AG09319 (cell line): ENCODE measurements around the gene CCK.

Experiments
- DNase-seq: peaks from one replicate; pipeline ENCODE4 v3.0.0-alpha.2; 2010; ENCODE audit warnings: low read depth; ENCODE audit errors: extremely low read depth
- TF ChIP-seq, protein P1 (sequence below): IDR thresholded peaks from 2 replicates; pipeline ENCODE4 v1.5.1; 2011; ENCODE audit warnings: low read depth, mild to moderate bottlenecking, inconsistent platforms, low read length, moderate library complexity

CCK gene

GRCh38 chr3:42214565-42215283, 51.3 kb downstream of the CCK start:
- TF ChIP-seq, protein P1, sequence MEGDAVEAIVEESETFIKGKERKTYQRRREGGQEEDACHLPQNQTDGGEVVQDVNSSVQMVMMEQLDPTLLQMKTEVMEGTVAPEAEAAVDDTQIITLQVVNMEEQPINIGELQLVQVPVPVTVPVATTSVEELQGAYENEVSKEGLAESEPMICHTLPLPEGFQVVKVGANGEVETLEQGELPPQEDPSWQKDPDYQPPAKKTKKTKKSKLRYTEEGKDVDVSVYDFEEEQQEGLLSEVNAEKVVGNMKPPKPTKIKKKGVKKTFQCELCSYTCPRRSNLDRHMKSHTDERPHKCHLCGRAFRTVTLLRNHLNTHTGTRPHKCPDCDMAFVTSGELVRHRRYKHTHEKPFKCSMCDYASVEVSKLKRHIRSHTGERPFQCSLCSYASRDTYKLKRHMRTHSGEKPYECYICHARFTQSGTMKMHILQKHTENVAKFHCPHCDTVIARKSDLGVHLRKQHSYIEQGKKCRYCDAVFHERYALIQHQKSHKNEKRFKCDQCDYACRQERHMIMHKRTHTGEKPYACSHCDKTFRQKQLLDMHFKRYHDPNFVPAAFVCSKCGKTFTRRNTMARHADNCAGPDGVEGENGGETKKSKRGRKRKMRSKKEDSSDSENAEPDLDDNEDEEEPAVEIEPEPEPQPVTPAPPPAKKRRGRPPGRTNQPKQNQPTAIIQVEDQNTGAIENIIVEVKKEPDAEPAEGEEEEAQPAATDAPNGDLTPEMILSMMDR = no peak
- no peak for DNase-seq

GRCh38 chr3:42214064-42214463, 51.9 kb downstream of the CCK start:
- TF ChIP-seq, protein P1 = no peak
- DNase-seq = no peak

DNA sequence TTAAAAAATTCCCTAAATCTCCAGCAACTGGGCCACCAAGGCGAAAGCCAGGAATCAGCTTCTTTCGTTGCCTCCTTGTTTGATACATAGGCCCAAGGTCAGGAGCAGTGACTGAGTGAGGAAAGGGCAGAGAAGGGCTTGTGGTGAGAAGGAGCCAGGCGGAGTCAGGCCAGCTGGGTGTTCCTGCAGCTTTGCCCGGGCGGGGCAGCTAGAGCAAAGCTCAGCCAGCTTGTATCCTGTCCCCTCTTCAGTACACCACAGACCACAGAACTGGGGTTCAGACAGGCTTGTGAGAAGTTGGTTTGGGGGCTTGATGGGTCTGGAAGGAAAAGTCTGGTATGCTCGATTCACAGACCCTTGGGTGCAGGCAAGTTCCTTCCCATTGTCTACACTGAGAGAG, 52.6 kb downstream of the CCK start:
- TF ChIP-seq, protein P1 = no peak
- DNase-seq = no peak

GRCh38 chr3:42210726-42211125, 55.3 kb downstream of the CCK start:
- DNase-seq = no peak
- TF ChIP-seq, protein P1 = no peak

DNA sequence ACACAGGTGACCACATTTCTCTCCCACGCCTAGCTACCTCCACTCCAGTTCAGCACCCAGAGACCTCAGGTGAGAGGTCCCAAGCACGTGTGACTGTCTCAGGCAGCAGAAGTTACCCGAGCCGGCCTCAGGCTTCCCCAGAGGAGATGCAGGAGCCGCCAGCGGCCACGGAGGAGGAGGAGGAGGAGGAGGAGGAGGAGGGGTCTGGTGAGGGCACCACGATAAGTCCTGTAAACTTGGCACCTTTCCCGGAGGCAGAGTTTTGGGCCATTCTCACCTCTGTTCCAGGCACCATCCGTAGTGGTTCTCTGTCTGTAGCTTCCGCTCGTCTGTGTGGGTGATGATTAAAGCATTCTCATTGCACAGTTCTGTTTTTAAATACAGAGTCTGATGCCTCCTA, 56.1 kb downstream of the CCK start:
- TF ChIP-seq, protein P1 = no peak
- DNase-seq = no peak
